HEK293 (cell line): ENCODE measurements around the gene ATP13A2.

Experiments used
- CTCF ChIA-PET: fragments of 350-600 bp; formaldehyde crosslinking; extraction: SDS; loops from one replicate; lab custom pipeline; 2021; ENCODE audit warnings: antibody characterized with exemption; lab: Yijun Ruan, JAX
- POLR2A ChIA-PET: fragments of 300-600 bp; formaldehyde crosslinking; extraction: SDS; loops from one replicate; lab custom pipeline; 2020; ENCODE audit warnings: antibody characterized with exemption, inconsistent platforms; lab: Yijun Ruan, JAX
- H3K27ac ChIP-seq: fragments of 200-500 bp; sonication (Bioruptor generic); 2 replicates; pipeline ENCODE4 v1.5.1; 2014; ENCODE audit warnings: low read depth, low read length, control low read depth, inconsistent platforms; ENCODE audit errors: extremely low read depth
- H3K36me3 ChIP-seq, 2 experiments: fragments of 200-500 bp in 1 of 2; sonication (Bioruptor generic) in 1 of 2; 1 replicate in 1 of 2; 2 replicates in 1 of 2; pipeline ENCODE4 v1.5.1; 2014 to 2017; ENCODE audit warnings: inconsistent platforms in 2 of 2, low read length in 2 of 2; ENCODE audit not compliant: control insufficient read depth in 2 of 2, insufficient read depth in 1 of 2
- H3K4me1 ChIP-seq: fragments of 200-500 bp; sonication (Bioruptor generic); 2 replicates; pipeline ENCODE4 v1.5.1; 2014; ENCODE audit warnings: mild to moderate bottlenecking, low read length, inconsistent platforms; ENCODE audit not compliant: control insufficient read depth, insufficient read depth
- H3K4me3 ChIP-seq: 2 replicates; pipeline ENCODE4 v1.5.1; 2011; ENCODE audit warnings: low read depth, mild to moderate bottlenecking, control low read depth, low read length, moderate library complexity
- H3K9me3 ChIP-seq: fragments of 200-500 bp; sonication (Bioruptor generic); 2 replicates; pipeline ENCODE4 v1.5.1; 2014; ENCODE audit warnings: low read depth, low read length, inconsistent platforms; ENCODE audit not compliant: control insufficient read depth, insufficient read depth
- EGR2 ChIP-seq: fragments of 450-650 bp; formaldehyde crosslinking; IDR thresholded peaks from 2 replicates; pipeline ENCODE4 v1.5.1; 2016; ENCODE audit warnings: low read depth, missing biosample characterization, missing genetic modification characterization
- GLI2 ChIP-seq: fragments of 450-650 bp; formaldehyde crosslinking; IDR thresholded peaks from 2 replicates; pipeline ENCODE4; 2017; ENCODE audit warnings: missing biosample characterization, missing genetic modification characterization, low read depth, borderline replicate concordance
- KLF17 ChIP-seq: fragments of 450-650 bp; formaldehyde crosslinking; IDR thresholded peaks from 2 replicates; pipeline ENCODE4 v1.5.1; 2016; ENCODE audit warnings: missing biosample characterization, missing genetic modification characterization
- ZBTB44 ChIP-seq: fragments of 450-650 bp; IDR thresholded peaks from 2 replicates; pipeline ENCODE4 v1.5.1; 2018; ENCODE audit warnings: missing biosample characterization, mild to moderate bottlenecking, missing genetic modification characterization
- ZBTB7A ChIP-seq: fragments of 450-650 bp; formaldehyde crosslinking; IDR thresholded peaks from 2 replicates; pipeline ENCODE4 v1.5.1; 2016; ENCODE audit warnings: low read depth, missing biosample characterization, missing genetic modification characterization
- ZFHX2 ChIP-seq: fragments of 450-650 bp; formaldehyde crosslinking; conservative IDR thresholded peaks from 2 replicates; pipeline ENCODE4 v1.5.1; 2016; ENCODE audit warnings: missing biosample characterization, missing genetic modification characterization
- ZIC2 ChIP-seq: fragments of 450-650 bp; formaldehyde crosslinking; IDR thresholded peaks from 2 replicates; pipeline ENCODE4 v1.5.1; 2016; ENCODE audit warnings: missing biosample characterization, missing genetic modification characterization
- ZNF146 ChIP-seq: fragments of 450-650 bp; formaldehyde crosslinking; IDR thresholded peaks from 2 replicates; pipeline ENCODE4 v1.5.1; 2016; ENCODE audit warnings: missing biosample characterization, missing genetic modification characterization
- ZNF202 ChIP-seq: fragments of 450-650 bp; formaldehyde crosslinking; IDR thresholded peaks from 2 replicates; pipeline ENCODE4 v1.5.1; 2016; ENCODE audit warnings: missing biosample characterization, missing genetic modification characterization, borderline replicate concordance
- ZNF24 ChIP-seq: fragments of 450-650 bp; formaldehyde crosslinking; IDR thresholded peaks from 2 replicates; pipeline ENCODE4 v1.5.1; 2016; ENCODE audit warnings: missing biosample characterization, missing genetic modification characterization
- ZNF324 ChIP-seq: fragments of 450-650 bp; formaldehyde crosslinking; IDR thresholded peaks from 2 replicates; pipeline ENCODE4 v1.5.1; 2016; ENCODE audit warnings: missing biosample characterization, missing genetic modification characterization
- ZNF366 ChIP-seq: fragments of 450-650 bp; formaldehyde crosslinking; conservative IDR thresholded peaks from 2 replicates; pipeline ENCODE4 v1.5.1; 2016; ENCODE audit warnings: missing biosample characterization, missing genetic modification characterization
- ZNF398 ChIP-seq: fragments of 450-650 bp; formaldehyde crosslinking; IDR thresholded peaks from 2 replicates; pipeline ENCODE4 v1.5.1; 2017; ENCODE audit warnings: missing biosample characterization, missing genetic modification characterization
- ZNF416 ChIP-seq: fragments of 450-650 bp; formaldehyde crosslinking; IDR thresholded peaks from 2 replicates; pipeline ENCODE4 v1.5.1; 2016; ENCODE audit warnings: missing biosample characterization, missing genetic modification characterization
- ZNF513 ChIP-seq: fragments of 450-650 bp; IDR thresholded peaks from 2 replicates; pipeline ENCODE4 v1.5.1; 2018; ENCODE audit warnings: missing biosample characterization, missing genetic modification characterization
- ZNF645 ChIP-seq: fragments of 450-650 bp; formaldehyde crosslinking; IDR thresholded peaks from 2 replicates; pipeline ENCODE4; 2016; ENCODE audit warnings: missing biosample characterization, missing genetic modification characterization
- ZNF670 ChIP-seq: fragments of 450-650 bp; formaldehyde crosslinking; IDR thresholded peaks from 2 replicates; pipeline ENCODE4 v1.5.1; 2016; ENCODE audit warnings: missing biosample characterization, missing genetic modification characterization, low read depth
- ZNF677 ChIP-seq: fragments of 450-650 bp; IDR thresholded peaks from 2 replicates; pipeline ENCODE4 v1.5.0; 2018; ENCODE audit warnings: missing biosample characterization, mild to moderate bottlenecking, missing genetic modification characterization, moderate library complexity
- ZNF76 ChIP-seq: fragments of 450-650 bp; formaldehyde crosslinking; IDR thresholded peaks from 2 replicates; pipeline ENCODE4; 2016; ENCODE audit warnings: low read depth, missing biosample characterization, missing genetic modification characterization, borderline replicate concordance
- ZSCAN23 ChIP-seq: fragments of 450-650 bp; formaldehyde crosslinking; IDR thresholded peaks from 2 replicates; pipeline ENCODE4 v1.5.1; 2016; ENCODE audit warnings: missing biosample characterization, missing genetic modification characterization
- TF ChIP-seq, protein P1 (sequence below): fragments of 450-650 bp; formaldehyde crosslinking; IDR thresholded peaks from 2 replicates; pipeline ENCODE4 v1.5.1; 2016; ENCODE audit warnings: missing biosample characterization, missing genetic modification characterization

Gene ATP13A2

DNA sequence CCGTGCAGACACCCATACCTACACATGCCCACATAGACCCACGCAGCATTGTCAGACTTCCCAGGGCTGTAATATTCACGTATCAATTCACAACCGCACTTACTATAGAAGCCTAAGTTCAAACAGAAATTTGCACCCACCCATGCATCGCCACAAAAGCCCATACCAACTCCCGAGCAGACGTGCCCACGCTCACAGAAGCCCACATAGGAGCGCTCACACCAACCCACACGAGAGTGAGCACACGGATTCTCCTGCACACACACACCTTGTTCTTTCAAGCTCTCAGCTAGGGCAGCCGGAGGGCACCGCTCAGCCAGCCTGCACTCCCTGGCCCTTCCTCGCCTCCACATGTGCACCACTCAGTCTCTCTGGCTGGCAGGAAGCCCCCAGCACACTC, 35.9 kb downstream of the ATP13A2 start:
- H3K36me3 ChIP-seq = peaks cover 0 to 15% of the 10 kb centered on the region in 2 experiments; a peak in 1 of 3 replicates
- no peaks in the 10 kb centered on the region for H3K9me3 ChIP-seq
- ChIA-PET CTCF (interaction anchor here (2.8 kb wide), 1 partner anchor 11 kb away, joined by 13 read pairs; no protein-coding TSS in a partner anchor), POLR2A (interaction anchor here (0.8 to 5.3 kb wide), 4 partner anchors 9 to 24 kb away, joined by 3 to 23 read pairs (median 4); no protein-coding TSS in a partner anchor)
- H3K27ac ChIP-seq = no peak overlapping the region
- H3K4me3 ChIP-seq = no peak overlapping the region
- TF ChIP-seq ZNF324 (tag by site-specific recombination) (no peak), ZNF202 (tag by site-specific recombination) (no peak), ZNF146 (tag by site-specific recombination) (no peak), ZBTB7A (no peak), ZFHX2 (tag by site-specific recombination) (peak; percentile 74), ZNF513 (tag by site-specific recombination) (no peak), ZNF366 (tag by site-specific recombination) (no peak), ZNF677 (no peak), ZSCAN23 (no peak), ZNF670 (tag by site-specific recombination) (no peak), ZIC2 (tag by site-specific recombination) (no peak), ZNF398 (tag by site-specific recombination) (no peak), ZNF76 (tag by site-specific recombination) (no peak), ZNF645 (tag by site-specific recombination) (no peak), GLI2 (tag by site-specific recombination) (no peak), ZBTB44 (no peak), KLF17 (tag by site-specific recombination) (no peak), ZNF24 (tag by site-specific recombination) (no peak), ZNF416 (tag by site-specific recombination) (no peak), EGR2 (tag by site-specific recombination) (peak; percentile 83)
- TF ChIP-seq, protein P1, sequence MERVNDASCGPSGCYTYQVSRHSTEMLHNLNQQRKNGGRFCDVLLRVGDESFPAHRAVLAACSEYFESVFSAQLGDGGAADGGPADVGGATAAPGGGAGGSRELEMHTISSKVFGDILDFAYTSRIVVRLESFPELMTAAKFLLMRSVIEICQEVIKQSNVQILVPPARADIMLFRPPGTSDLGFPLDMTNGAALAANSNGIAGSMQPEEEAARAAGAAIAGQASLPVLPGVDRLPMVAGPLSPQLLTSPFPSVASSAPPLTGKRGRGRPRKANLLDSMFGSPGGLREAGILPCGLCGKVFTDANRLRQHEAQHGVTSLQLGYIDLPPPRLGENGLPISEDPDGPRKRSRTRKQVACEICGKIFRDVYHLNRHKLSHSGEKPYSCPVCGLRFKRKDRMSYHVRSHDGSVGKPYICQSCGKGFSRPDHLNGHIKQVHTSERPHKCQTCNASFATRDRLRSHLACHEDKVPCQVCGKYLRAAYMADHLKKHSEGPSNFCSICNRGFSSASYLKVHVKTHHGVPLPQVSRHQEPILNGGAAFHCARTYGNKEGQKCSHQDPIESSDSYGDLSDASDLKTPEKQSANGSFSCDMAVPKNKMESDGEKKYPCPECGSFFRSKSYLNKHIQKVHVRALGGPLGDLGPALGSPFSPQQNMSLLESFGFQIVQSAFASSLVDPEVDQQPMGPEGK (tag by site-specific recombination) = 0 out of 2 replicates have a peak, but pooled peaks have one; percentile 38
- H3K4me1 ChIP-seq = no peaks in the 10 kb centered on the region; the same call in 1 of the 2 replicates
